ENCODE data around the gene CPPED1. TPM values are rescaled to one million over a fixed set of nuclear protein-coding genes. Genes with fewer than 3 reads are reported as not detected.
A peak's percentile ranks its signal among the peaks of the same experiment; 100 is the strongest.

CPPED1 gene
- total RNA-seq, 1 experiment from 2014 or later, result 11.9 TPM

GRCh38 chr16:12740986-12741610, 62.6 kb downstream of the CPPED1 start:
- no peak for DNase-seq (ENCODE audit: low read depth)

DNA sequence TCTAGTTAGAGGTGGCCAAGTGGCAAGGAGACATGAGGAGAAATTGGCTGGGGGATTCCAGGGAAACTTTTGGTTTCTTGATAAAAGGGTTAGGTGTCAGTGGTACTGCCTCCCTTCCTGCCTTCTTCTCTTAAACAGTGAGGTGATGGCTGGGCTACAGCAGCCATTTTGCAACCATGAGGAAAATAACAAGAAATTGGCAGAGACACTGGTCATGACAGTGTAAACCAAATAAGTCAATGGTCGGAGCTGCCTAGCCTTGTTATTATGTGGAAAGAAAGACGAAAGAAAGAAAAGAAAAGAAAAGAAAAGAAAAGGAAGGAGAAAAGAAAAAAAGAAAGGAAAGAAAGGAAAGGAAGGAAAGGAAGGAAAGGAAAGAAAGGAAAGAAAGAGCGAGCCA, 63.9 kb downstream of the CPPED1 start:
- no peak for DNase-seq (ENCODE audit: low read depth)

DNA sequence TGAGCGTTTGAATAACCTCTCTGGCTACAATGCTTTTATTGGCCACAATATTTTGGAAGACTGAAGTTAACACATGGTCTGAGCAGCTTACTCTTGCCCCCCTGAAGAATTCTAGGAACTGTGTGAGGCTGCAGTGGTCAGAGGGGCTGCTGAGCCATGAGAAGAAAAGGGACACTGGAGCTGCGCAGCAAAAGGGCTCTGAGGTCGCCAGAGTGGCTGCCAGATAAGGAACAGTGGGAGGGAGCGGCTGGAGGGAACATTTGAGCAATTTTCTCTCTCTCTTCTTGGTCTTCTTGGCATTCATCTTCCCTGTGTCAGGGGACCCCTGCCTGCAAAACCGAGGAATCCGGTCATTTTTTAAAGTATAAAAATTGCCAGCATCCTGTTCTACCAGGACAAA, 66.1 kb downstream of the CPPED1 start:
- no peak for DNase-seq (ENCODE audit: low read depth)

GRCh38 chr16:12735805-12736204, 67.9 kb downstream of the CPPED1 start:
- DNase-seq (ENCODE audit: low read depth), result no peak

DNA sequence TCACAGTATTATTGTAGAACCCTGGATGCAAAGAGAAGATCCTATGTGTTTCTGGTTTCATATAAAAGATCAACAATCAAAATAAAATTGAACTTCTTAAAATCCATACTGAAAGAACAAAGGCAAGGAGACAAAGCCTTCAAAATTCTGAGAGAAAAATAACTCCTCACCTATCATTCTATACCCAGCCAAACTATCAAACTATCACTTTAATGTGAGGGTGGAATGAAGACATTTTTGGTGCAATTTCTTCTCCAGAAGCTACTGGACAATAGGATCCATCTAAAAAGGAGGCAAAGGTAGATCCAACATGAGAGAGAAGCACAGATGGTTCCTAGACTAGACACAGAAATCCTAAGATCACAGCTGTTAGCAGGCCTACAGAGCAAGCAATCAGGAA, 71.1 kb downstream of the CPPED1 start:
- DNase-seq (ENCODE audit: low read depth), result no peak

DNA sequence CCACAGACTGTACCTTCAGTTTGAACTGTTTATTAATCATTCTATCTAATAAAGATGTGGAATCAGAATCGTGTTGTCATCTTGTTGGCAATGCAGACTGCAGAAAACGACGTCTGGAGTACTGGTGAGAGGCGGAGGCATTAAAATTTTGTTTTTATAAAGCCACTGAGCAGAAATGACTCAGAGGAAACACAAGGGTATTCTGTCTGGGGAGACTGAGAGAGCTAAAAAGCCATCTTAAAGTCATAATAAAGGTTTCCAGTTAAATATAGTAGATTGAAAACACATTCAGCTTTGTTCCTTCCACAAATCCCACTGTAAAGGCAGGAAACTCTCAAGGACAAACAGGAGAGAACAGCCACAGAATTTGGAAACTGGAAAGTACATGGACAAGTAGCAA, 74.2 kb downstream of the CPPED1 start:
- peak; percentile 76 for DNase-seq (ENCODE audit: low read depth)

DNA sequence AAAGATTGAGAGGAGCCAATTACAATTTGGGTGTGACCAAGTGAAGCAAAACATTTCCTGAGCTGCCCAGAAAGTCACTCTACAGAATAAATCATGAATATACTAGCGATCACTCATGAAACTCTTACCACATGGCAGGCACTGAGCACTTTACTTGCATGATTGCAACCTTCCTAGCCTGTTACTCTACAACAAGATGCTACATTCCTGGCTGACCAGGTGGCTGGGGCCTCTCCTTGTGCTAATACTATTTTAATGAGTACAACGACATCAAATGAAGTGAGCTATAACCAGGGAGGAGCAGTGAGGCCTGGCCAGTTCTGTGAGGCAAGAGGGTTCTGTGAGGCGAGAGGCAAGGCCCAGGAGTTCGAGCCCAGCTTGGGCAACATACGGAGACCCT, 75.2 kb downstream of the CPPED1 start:
- DNase-seq (ENCODE audit: low read depth), result no peak

DNA sequence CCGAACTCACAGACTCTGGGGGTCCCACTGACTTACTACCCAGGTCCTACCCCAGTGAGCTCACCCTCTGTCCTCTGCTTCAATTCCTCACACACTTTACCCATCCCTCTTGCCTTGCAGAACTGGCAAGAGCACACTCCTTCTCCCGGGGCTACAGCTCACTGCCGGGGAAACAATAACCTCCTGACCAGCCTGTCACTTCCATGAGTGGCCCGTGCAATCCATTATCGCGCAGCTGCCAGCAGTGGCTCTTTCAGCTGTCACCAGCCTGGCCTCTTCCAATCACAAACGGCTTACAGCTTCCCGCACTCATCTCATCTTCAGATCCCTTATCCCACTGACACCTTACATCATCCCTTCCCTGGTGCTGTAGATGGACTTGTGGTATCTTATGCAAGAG, 79.5 kb downstream of the CPPED1 start:
- no peak for DNase-seq (ENCODE audit: low read depth)

- peak; percentile 31 for DNase-seq (ENCODE audit: low read depth)
Measured at GRCh38 chr16:12723681-12724080, 80.0 kb downstream of the CPPED1 start.

GRCh38 chr16:12721841-12722421, 81.8 kb downstream of the CPPED1 start:
- DNase-seq (ENCODE audit: low read depth), result no peak

DNA sequence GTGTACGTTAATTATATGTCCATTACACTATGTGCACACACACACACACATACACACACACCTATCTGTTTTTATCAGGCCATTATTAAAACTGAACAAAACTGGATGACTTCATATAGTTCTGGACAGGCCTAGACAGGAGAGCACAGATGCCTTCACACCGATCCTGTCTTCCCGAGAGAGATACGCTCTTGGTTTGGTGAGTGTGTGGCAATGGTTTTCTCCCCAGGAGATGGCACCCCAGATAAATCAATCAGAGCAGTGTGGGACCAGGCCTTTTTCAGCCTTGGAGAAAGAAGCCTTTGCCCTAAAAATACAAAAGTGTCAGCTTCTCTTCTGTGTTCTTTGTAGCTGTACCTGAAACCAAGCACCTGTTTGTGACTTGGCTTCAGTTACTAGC, 83.7 kb downstream of the CPPED1 start:
- no peak for DNase-seq (ENCODE audit: low read depth)

GRCh38 chr16:12716658-12717057, 87.0 kb downstream of the CPPED1 start:
- no peak for DNase-seq (ENCODE audit: low read depth)

DNA sequence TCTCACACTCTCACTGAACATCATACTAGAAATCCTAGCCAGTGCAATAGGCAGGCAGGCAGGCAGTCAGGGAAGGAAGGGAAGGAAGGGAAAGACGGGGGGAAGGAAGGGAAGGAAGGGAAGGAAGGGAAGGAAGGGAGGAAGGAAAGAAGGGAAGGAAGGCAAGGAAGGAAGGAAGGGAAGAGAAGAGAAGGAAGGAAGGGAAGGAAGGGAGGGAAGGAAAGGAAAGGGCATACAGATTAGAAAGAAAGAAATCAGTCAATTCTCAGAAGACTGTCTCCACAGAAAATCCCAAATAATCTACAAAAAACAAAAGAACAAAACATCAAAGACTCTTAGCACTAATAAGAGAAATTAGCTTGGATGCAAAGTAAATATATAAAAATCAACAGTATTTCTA, 93.9 kb downstream of the CPPED1 start:
- no peak for DNase-seq (ENCODE audit: low read depth)

DNA sequence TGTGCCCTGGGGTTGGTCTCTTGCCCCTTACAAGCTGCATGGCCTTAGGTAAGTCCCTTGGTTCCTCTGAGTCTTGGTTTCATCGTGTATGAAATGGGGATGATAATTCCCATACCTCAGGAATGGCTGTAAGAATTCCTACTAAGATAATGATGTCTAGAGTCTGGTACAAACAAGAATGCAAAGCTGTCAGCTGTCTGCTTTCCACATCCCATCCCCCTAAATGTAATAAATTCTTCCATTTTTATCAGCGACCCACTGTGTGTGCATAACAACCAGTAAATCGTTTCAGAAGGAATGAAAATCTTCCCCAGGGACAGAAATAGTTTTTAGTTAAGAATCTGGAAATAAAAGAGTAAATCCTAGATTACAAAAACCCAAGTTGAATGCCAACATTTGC, 95.4 kb downstream of the CPPED1 start:
- no peak for DNase-seq (ENCODE audit: low read depth)

GRCh38 chr16:12706628-12707027, 97.1 kb downstream of the CPPED1 start:
- no peak for DNase-seq (ENCODE audit: low read depth)

- DNase-seq (ENCODE audit: low read depth), result no peak
Measured at GRCh38 chr16:12704492-12705111, 99.1 kb downstream of the CPPED1 start.

DNA sequence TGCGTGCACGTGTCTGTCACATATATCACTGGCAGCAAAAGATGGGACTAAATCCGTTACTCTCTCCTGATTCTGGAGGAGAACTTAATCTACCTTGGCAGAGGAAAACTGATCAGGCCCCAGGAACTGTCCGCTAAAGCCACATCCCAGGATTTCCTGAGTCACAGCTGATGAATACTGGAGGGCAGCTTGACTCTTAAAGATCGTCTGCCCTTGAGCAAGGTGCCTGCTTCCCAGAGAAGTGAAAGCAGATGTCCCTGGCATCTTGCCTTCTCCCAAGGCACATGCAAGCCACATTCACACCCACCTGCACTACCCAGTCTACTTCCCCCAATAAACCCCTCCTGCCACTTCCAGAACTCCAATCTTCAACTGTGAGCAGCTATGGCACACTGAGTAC, 99.8 kb downstream of the CPPED1 start:
- peak; percentile 31 for DNase-seq (ENCODE audit: low read depth)

DNA sequence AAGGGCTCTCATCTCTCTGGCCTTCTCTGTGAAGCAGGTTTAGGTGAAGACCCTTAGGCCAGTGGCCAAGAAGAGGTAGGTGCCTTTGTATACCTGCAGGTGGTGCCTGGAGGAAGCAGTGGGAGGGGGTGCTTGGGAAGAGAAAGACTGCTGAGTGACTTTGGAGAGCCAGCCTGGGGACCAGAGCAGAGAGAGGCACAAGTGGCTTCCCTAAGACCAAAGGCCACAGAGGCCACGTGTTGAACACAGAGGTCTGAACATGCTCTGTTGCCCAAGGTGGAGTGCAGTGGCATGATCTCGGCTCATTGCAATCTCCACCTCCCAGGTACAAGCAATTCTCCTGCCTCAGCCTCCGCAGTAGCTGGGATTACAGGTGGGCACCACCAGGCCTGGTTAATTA, 103.5 kb downstream of the CPPED1 start:
- DNase-seq (ENCODE audit: low read depth), result no peak

GRCh38 chr16:12699161-12699560, 104.5 kb downstream of the CPPED1 start:
- no peak for DNase-seq (ENCODE audit: low read depth)

DNA sequence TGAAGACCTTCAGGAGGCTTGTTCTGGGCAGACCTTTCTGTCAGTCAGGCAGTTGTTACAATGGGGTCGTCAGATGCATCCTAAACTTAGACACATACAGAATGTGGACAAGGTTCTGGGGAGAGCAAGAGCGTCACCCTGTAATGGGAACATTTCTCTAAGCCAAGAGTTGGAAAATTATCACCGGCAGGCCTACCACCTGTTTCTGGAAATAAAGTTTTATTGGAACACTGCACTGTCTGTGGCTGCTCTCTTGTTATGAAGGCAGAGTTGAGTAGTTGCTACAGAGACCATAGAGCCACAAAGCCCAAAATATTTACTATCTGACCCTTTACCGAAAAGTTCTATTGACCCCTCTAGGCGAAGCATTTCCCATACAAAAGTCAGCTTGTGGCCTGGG, 106.2 kb downstream of the CPPED1 start:
- no peak for DNase-seq (ENCODE audit: low read depth)

- no peak for DNase-seq (ENCODE audit: low read depth)
Measured at GRCh38 chr16:12695454-12695853, 108.2 kb downstream of the CPPED1 start.

DNA sequence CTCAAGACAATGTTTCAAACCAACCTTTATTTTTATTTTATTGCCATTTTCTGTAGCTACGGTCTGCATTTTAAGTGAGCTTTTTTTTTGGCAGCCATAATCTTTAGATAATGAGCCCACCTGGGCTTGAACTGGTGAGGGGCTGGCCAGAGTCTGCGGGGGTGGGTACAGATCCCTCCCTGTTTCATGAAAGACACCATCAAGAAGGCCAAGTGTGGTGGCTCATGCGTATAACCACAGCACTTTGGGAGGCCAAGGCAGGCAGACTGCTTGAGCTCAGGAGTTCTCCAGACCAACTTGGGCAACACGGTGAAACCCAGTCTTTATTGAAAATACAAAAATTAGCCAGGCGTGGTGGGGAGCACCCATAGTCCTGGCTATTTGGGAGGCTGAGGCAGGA, 113.7 kb downstream of the CPPED1 start:
- no peak for DNase-seq (ENCODE audit: low read depth)

All from HT1080 (cell line).